Measurements from ENCODE around the gene USO1.

The USO1 gene

DNA sequence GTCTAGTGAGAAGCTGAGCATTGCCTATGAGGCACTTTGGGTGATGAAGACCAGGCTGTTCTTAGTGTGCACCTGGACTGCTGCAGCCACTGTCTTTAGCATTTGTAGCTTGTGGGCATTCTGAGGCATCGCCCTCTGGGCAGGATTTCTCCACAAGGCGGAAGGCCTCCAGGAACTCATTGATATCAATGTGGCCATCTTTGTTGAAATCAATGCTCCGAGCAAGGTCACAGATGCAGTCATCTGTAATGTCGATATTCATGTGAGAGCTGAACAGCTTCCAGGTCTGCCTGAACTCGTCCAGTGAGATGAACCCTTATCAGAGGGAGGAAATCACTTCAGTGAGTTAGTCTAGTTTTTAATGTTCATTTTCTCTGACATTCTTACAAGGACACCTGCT lies 136.2 kb downstream of the USO1 start:
- DNase-seq (ENCODE audit: insufficient read length, low spot score) (no peak), FAIRE-seq (no peak)
- TF ChIP-seq TAF1 (IDR thresholded peaks at IDR 0.05; ENCODE audit: low read depth, low read length) (no peak), POLR2A (IDR thresholded peaks at IDR 0.05; ENCODE audit: low read depth, low read length) (no peak), PAX5 (IDR thresholded peaks at IDR 0.05; ENCODE audit: insufficient read depth, low read length, severe bottlenecking) (no peak), POLR2AphosphoS5 (IDR thresholded peaks at IDR 0.05; ENCODE audit: low read depth, low read length) (no peak), POU2F2 (IDR thresholded peaks at IDR 0.05; ENCODE audit: low read depth, low read length) (no peak), SPI1 (IDR thresholded peaks at IDR 0.05; ENCODE audit: low read depth, low read length) (no peak)
